Fibroblast of skin of back (primary cell): ENCODE results near the gene GFY. TPM values are rescaled to one million over a fixed set of nuclear protein-coding genes. Genes with fewer than 3 reads are reported as not detected.

ENCODE experiments used
- DNase-seq: peaks from one replicate; pipeline ENCODE4 v3.0.0-alpha.2; 2013
- polyA plus RNA-seq, 2 experiments: library from polyadenylated mRNA; unstranded; fragments of 120-200 nt; gene quantifications; one replicate each; pipeline ENCODE4 v1.2.1, GENCODE V29; 2013; ENCODE audit not compliant: insufficient read length in 2 of 2

GFY gene
- not detected for polyA plus RNA-seq (2013, experiment 1 of 2; ENCODE audit: insufficient read length)
- not detected for polyA plus RNA-seq (2013, experiment 2 of 2; ENCODE audit: insufficient read length)

DNA sequence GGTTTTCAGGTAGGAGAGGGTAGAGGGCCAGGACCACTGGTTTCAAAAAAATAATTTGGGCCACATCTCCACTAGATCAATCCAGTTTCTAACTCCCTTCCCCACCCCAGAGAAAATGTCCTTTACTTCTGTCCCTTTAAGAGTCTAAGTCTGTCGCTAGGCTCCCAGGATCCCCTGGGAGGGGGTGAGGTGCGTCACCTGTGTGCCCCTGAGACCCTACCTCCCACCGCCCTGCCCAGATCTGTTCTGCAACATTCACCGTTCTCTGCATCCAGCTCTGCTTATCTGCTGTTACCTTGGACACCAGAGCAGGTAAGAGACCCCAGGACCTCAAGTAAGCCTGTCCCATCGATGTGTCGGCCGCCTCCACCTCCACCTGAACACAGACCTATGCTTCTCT is at the start of gene GFY:
TSS of gene GFY (plus strand) at position 211 of the 400 bp plus-strand sequence. CDS start 1,043 bp downstream, outside the sequence.
- DNase-seq: no peak

DNA sequence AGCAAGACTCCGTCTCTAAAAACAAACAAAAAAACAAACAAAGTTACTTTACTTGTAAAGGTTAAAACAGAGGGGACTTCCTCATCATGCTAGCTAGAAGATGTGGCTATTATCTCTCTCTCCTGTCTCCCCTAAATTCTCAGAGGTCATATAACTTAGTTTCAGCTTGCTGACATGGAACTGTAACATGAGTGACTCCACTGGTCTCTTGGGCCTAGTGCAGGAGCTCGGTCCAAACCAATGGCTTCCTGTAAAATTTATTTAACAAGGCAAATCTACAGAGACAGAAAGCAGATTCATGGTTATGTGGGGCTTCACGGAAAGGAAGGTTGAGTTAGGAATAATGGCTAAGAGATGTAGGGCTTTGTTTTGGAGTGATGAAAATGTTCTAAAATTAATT is 46.7 kb upstream of the GFY start:
- DNase-seq: no peak

DNA sequence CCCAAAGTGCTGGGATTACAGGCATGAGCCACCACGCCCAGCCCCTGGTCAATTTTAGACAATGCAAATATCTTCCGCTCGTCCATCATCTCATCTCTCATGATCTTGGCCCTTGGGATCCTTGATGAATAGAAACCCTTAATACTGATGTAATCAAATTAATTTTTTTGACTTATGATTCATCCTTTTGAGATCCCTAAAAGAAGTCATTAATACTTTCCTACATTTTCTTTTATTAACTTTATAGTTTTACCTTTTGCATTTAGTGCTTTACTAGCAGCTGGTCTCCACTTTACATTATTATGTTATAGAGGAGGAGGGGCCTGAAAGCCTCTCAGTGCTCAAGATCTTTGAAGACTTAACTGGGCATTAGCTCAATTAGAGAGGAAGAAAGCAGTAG is 44.8 kb upstream of the GFY start:
- DNase-seq: no peak

GRCh38 chr19:49382639-49383038 is 42.5 kb upstream of the GFY start:
- DNase-seq: no peak

- DNase-seq: no peak
Observed at GRCh38 chr19:49383599-49383998, 41.6 kb upstream of the GFY start.

DNA sequence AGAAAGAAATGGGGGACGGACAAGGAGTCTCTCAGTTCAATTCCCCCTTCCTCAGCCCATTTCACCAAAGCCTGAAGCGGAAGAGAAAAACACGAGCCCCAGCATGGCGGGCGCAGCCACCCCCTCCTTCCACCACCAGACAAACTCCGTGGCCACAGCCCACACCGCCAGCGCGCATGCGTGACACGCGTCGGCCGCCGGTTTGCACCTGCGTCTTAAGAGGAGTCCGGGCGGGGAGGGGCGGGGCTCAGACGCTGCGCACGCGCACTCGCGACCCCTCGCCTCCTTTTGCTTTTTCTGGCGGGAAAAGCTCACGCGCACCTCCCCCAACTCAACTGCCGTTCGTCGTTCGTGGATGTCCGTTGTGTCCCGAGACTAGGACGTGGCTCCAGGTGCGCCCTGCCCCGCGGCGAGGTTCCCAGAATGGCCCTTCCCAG is 37.2 kb upstream of the GFY start, which contains the start of gene KASH5:
TSS of gene KASH5 (plus strand) at position 314 of the 437 bp plus-strand sequence. CDS start 2,635 bp downstream, outside the sequence.
- DNase-seq: peak; percentile 45

DNA sequence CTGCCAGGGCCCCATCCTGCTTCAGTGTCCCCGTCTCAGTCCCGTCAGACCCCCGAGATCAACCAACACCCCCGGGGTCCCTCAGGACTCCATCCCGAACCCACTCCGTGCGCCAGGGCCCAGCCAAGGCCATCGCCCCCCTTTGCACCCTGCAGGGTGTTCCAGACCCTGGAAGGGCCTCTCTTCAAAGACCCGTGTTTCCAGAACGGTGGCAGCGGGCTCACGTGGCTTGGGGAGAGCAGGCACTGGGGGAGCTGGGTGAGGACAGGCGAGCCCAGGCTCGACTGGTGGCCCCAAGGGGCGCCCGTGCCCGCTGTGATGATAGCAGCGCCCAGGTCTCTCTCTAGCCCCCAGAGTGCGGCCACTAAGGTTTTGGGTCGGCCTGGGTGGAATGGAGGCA is 35.8 kb upstream of the GFY start:
- DNase-seq: no peak

DNA sequence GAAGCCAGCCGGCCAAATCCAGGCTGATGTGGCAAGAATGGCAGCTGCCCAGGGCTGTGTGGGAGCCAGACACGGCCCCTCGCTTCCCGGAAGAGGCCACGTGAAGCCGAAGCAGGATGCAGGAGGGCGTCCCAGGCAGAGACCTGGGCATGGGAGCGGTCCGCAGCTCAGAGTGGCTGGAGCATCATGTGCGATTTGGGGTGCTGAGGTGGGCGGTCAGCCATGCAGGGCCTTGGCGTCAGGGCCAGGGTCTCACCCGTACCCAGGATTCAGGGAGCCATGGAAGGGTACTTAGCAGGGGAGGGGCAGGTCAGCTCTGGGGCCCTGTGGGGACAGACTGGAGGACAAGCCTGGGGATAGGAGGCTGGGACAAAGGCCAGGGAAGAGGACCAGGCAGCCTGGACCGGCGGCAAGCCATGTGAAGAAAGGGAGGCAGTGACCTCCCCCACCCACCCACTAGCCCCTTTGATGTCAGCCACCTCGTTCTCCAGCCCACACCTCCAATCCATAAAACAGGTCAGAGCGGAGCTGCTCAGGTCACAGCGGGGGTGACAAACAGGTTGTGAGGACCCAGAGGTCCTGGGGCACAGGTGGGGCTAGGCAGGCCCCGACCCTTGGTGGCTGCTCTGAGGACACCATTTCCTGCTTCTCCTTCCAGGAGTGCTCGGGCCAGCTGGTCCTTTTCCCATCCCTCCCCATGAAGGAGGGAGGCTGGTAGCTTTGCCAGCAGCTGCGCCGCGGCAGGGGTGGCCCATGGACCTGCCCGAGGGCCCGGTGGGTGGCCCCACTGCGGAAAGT is 34.9 kb upstream of the GFY start:
- DNase-seq: no peak

DNA sequence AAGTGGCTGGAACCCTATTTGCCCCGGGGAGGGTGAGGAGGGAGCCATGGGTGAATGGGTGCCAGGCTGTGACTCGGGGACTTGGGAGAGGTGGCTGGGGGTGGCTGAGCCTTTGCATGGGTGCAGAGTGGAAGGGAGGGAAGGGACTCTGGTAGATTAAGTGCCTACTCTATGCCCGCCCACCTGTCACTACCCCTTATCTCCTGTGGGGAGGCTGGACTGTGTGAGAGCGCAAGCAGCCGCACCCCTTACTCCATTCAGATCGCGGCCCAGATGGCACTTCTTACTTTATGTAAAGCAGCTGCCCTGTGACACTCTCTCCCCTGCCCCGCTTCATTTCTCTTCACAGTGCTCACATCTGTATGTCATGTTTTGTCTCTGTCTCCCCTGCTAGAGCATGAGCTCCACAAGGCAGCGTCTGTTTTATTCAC is 34.2 kb upstream of the GFY start:
- no peak for DNase-seq

GRCh38 chr19:49391581-49392399 is 33.4 kb upstream of the GFY start:
- DNase-seq: peak; percentile 68

GRCh38 chr19:49393881-49394280 is 31.3 kb upstream of the GFY start:
- DNase-seq: no peak

DNA sequence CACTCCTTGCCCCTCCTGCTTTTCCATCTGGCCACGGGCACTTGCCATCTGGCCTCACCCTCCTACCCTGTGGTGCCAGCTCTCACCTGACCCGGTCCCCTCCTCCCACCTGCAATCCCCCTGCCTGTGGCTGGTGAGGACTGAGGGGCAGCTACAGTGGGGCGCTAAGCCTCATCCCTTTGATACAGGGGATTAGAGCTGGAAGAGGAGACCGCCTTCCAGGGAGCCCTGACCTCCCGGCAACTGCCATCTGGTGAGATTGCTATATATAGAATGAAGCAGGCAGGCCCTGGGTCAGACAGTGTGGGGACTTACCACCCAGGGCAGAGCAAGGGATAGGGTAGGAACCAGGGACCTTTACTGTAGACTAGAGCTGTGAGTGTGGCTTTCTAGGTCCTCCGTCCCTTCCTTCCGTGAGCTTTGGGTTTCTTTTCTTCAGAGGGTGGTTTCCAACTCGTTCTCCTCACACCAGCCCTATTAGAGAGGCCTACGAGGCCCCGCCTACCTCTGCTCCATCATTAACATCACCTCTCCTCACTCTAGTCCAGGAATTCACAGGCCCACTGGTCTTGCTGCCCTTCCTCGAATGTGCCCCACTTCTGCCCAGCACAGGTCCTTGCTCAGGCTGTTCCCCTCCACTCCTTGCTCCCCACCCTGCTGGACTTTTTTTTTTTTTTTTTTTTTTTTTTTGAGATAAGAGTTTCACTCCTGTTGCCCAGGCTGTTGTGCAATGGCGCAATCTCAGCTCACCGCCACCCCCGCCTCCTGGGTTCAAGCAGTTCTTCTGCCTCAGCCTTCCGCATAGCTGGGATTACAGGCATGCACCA is 29.4 kb upstream of the GFY start:
- no peak for DNase-seq

DNA sequence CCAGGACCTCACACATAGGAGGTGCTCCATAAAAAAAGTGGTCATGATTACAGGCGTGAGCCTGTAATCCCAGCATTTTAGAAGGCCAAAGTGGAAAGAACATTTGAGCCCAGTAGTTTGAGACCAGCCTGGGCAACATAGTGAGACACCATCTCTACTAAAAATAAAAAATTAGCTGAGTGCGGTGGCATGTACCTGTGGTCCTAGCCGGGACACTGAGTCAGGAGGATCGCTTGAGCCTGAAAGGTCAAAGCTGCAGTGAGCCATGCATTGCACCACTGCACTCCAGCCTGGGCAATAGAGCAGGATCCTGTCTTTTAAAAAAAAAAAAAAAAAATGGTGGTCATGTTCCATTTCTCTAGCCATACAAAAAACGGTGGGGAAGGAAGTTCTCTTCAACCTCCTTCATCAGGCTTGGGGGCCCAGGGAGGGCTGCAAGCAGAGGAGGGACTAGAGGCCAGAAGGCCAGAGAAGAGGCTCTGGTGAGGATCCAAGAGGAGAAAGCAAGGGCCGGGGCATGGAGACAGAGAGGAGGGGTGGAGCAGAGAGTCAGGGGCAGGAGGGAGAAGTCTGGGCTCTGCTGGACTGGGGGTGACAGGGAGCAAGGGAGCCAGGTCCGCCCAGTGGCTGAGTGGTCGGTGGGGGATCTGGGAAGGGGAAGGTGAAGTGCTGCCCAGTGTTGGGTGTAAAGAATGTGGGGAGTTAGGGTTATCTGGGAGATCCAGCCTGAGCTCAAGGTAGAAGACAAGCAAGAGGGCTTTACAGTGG is 28.3 kb upstream of the GFY start:
- DNase-seq: no peak

DNA sequence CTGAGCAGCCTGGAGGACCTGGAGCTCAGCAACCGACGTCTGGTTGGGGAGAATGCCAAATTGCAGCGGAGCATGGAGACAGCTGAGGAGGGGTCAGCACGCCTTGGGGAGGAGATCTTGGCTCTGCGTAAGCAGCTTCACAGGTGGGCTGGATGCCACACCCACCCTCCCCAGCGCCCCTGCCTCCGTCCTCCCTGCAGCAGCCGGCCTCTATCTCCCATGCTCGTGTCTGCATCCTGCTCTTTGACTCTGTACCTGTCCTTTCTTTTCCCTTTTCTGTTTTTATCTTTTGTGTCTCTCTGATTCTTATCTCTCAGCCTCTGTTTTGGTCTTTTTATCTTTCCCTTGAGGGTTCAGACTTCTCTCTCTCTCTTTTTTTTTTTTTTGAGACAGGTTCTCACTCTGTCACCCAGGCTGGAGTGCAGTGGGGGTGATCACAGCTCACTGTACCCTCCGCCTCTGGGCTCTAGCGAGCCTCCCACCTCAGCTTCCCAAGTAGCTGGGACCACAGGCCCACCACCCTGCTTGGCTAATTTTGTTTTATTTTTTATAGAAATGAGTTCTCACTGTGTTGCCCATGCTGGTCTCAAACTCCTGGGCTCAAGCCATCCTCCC is 27.1 kb upstream of the GFY start:
- no peak for DNase-seq

- no peak for DNase-seq
Observed at GRCh38 chr19:49398931-49399330, 26.3 kb upstream of the GFY start.

DNA sequence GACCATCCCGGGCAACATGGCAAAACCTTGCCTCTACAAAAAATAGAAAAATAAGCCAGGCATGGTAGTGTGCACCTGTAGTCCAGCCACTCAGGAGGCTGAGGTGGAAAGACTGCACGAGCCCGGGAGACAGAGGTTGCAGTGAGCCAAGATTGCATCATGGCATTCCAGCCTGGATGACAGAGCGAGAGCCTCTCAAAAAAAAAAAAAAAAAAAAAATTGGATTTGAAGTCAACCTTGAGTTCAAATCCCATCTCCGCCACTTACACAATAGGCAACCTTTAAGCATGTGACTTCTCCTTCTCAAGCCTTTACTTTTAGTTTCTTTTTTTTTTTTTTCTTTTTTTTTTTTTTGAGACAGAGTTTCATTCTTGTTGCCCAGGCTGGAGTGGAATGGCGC is 25.2 kb upstream of the GFY start:
- DNase-seq: no peak

- DNase-seq: peak; percentile 21
Observed at GRCh38 chr19:49403404-49404187, 21.6 kb upstream of the GFY start.

GRCh38 chr19:49407079-49407478 is 18.1 kb upstream of the GFY start:
- DNase-seq: no peak

GRCh38 chr19:49407482-49408015 is 17.6 kb upstream of the GFY start:
- DNase-seq: no peak

DNA sequence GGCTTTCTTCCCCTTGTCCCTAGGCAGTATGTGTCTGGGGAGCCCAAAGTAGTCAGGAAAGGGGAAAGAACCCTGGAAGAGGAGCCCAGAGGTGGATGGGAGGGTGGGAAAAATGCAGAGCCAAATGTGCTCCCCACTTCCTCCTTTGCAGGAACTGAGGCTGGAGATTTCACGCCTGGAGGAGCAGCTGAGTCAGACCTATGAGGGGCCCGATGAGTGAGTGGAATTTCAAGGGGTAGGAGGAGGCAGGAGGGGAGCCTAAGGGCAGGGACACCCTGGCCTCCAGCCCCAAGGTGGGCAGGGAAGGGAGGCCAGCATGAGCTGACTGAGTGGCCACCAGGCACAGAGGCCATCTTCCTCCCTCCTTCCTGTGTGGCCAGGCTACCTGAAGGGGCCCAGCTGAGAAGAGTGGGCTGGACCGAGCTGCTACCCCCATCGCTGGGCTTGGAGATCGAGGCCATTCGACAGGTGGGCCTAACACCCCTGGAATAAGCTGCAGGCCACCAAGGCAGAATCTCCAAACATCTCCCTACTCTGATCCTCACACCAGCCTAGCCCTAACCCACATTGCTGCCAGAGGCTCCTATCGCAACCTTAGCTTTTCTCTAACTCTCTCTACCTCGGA is 16.3 kb upstream of the GFY start:
- no peak for DNase-seq
